HepG2 (cell line): Measurements from ENCODE around the gene RNF6. TPM values are rescaled to one million over a fixed set of nuclear protein-coding genes. Genes with fewer than 3 reads are reported as not detected.
A peak's percentile ranks its signal among the peaks of the same experiment; 100 is the strongest.

Source experiments
- AKAP8 ChIP-seq: sonication (generic); formaldehyde crosslinking; IDR thresholded peaks from 2 replicates; pipeline ENCODE4 v1.5.1; 2020; ENCODE audit warnings: mild to moderate bottlenecking, missing genetic modification reagents
- DMAP1 ChIP-seq: IDR thresholded peaks from 2 replicates; pipeline ENCODE4 v1.6.1; 2016
- DRAP1 ChIP-seq: IDR thresholded peaks from 2 replicates; pipeline ENCODE4 v1.6.1; 2016; ENCODE audit warnings: missing genetic modification reagents, missing compliant biosample characterization
- KLF16 ChIP-seq, 2 experiments: sonication (generic) in 1 of 2; formaldehyde crosslinking in 1 of 2; IDR thresholded peaks; 2 replicates each; pipeline versions ENCODE4 v1.6.1 to v1.8.0; 2016 to 2023; ENCODE audit warnings: missing genetic modification reagents in 2 of 2, missing compliant biosample characterization in 1 of 2
- NR2F6 ChIP-seq, 2 experiments: IDR thresholded peaks; 2 replicates each; pipeline ENCODE4 v1.6.1; 2016; ENCODE audit warnings: antibody characterized with exemption in 1 of 2, mild to moderate bottlenecking in 1 of 2
- PAXIP1 ChIP-seq: sonication (generic); formaldehyde crosslinking; conservative IDR thresholded peaks from 2 replicates; pipeline ENCODE4 v1.4.0; 2020; ENCODE audit warnings: mild to moderate bottlenecking, missing genetic modification reagents, moderate library complexity
- PCBP1 ChIP-seq: fragments of 200-400 bp; formaldehyde crosslinking; IDR thresholded peaks from 2 replicates; pipeline ENCODE4 v1.6.1; 2017; ENCODE audit warnings: mild to moderate bottlenecking, low read depth, low read length, borderline replicate concordance
- SIN3B ChIP-seq: fragments of 150-350 bp; IDR thresholded peaks from 2 replicates; pipeline ENCODE4 v1.6.1; 2014; ENCODE audit warnings: low read length
- ZNF263 ChIP-seq: sonication (generic); formaldehyde crosslinking; IDR thresholded peaks from 2 replicates; pipeline ENCODE4 v1.4.0; 2020; ENCODE audit warnings: missing genetic modification reagents
- ZNF318 ChIP-seq: sonication (generic); formaldehyde crosslinking; IDR thresholded peaks from 2 replicates; pipeline ENCODE4 v1.4.0; 2020; ENCODE audit warnings: mild to moderate bottlenecking, missing genetic modification reagents
- ZNF550 ChIP-seq: sonication (generic); formaldehyde crosslinking; IDR thresholded peaks from 2 replicates; pipeline ENCODE4 v1.4.0; 2020; ENCODE audit warnings: mild to moderate bottlenecking, missing genetic modification reagents, borderline replicate concordance
- ZNF629 ChIP-seq: sonication (generic); formaldehyde crosslinking; conservative IDR thresholded peaks from 2 replicates; pipeline ENCODE4 v1.5.0; 2020; ENCODE audit warnings: missing genetic modification reagents
- ZSCAN22 ChIP-seq: sonication (generic); formaldehyde crosslinking; IDR thresholded peaks from 2 replicates; pipeline ENCODE4 v1.4.0; 2020; ENCODE audit warnings: mild to moderate bottlenecking, missing genetic modification reagents
- polyA plus RNA-seq, 8 experiments: library from polyadenylated mRNA; depleted of rRNA in 3 of 8; stranded (reverse) in 7 of 8; unstranded in 1 of 8; fragments of >200 nt; fragmentation: Illumina TruSeq in 4 of 8; extraction: Trizol in 4 of 8; gene quantifications; 2 replicates each; pipeline versions ENCODE4 v1.2.1 to v1.2.3, GENCODE V29; 2011 to 2016; ENCODE audit warnings: low read depth in 4 of 8, missing spikeins in 1 of 8, mixed read lengths in 1 of 8; ENCODE audit not compliant: insufficient read depth in 1 of 8
- total RNA-seq, 5 experiments: library from RNA; depleted of rRNA; stranded (reverse); fragments of >200 nt; fragmentation: Illumina TruSeq; extraction: Trizol; gene quantifications; 2 replicates each; pipeline ENCODE4 v1.2.3, GENCODE V29; 2016; ENCODE audit warnings: low read depth in 1 of 5
- TF ChIP-seq, protein P1 (sequence below): sonication (generic); formaldehyde crosslinking; IDR thresholded peaks from 2 replicates; pipeline ENCODE4 v1.8.1; 2023; ENCODE audit warnings: missing genetic modification reagents, mild to moderate bottlenecking, borderline replicate concordance
- TF ChIP-seq, protein P2 (sequence below): sonication (generic); formaldehyde crosslinking; IDR thresholded peaks from 2 replicates; pipeline ENCODE4 v1.4.0; 2020; ENCODE audit warnings: missing genetic modification reagents, low read depth, mild to moderate bottlenecking, borderline replicate concordance

Gene RNF6
- total and polyA plus RNA-seq, 2 of the 13 experiments (the other 11 are each of a cell fraction or from before 2014, with no cell fraction given), result 14.6 to 36.8 TPM

DNA sequence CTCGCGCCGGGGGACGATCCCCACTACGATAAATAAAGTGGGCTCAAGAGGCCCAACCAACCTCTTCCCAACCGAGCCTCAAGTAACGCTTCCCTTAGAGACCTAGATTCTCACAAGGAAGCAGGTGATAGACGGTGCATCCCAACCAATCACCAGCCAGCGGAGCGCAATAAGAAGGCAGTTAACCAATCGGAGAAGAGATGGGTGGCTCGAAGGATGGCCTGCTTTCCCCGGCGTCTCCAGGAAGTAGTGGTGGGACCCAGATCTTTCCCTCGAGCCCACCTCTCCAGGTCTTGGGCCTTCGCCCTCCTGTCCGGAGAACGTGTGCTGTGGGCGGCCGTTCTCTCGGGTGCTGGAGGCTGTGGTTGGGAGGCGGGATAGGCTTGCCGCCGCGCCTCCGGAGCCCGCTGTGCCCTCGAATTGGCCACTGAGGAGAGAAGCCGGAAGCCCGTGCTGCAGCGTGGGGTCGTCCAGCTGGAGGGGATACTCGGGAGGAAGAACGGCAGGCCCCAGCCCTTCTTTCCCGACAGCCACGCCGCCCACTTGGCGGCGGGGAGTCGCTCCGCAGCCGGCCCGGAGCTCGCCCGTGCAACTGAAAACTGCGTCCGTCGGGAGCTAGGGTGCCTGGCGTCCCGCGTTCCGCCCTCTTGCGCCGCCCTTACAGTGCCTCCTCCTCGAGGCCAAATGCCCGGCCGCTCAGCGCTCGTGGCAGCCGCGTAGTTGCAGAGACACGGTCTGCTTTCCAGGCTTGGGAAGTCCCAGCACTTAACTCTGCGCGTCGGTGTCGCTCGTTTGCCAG, at the start of gene RNF6 (continued):
- TF ChIP-seq, protein P1, sequence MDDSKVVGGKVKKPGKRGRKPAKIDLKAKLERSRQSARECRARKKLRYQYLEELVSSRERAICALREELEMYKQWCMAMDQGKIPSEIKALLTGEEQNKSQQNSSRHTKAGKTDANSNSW (CRISPR knock-in tag), result peak; percentile 68; the same call in 1 of the 2 replicates
- TF ChIP-seq NR2F6 (IDR thresholded peaks at IDR 0.05) (no peak), NR2F6 (CRISPR knock-in tag; IDR thresholded peaks at IDR 0.05) (peak; percentile 32; the same call in 1 of the 2 replicates), SIN3B (peak; percentile 76), DRAP1 (CRISPR knock-in tag) (peak; percentile 38; the same call in 1 of the 2 replicates), ZNF629 (CRISPR knock-in tag) (no peak), ZNF318 (CRISPR knock-in tag) (no peak), PCBP1 (peak; percentile 82; the same call in 1 of the 2 replicates), ZNF550 (CRISPR knock-in tag) (no peak), KLF16 (CRISPR knock-in tag; IDR thresholded peaks at IDR 0.05) (peak in 1 of 2 experiments; percentile 76; a peak in 2 of 4 replicates), ZSCAN22 (CRISPR knock-in tag) (no peak), AKAP8 (CRISPR knock-in tag) (peak; percentile 84; the same call in 1 of the 2 replicates), PAXIP1 (CRISPR knock-in tag) (peak; percentile 44), DMAP1 (CRISPR knock-in tag) (peak; percentile 94), ZNF263 (CRISPR knock-in tag) (0 out of 2 replicates have a peak, but pooled peaks have one; percentile 47)
- TF ChIP-seq, protein P2, sequence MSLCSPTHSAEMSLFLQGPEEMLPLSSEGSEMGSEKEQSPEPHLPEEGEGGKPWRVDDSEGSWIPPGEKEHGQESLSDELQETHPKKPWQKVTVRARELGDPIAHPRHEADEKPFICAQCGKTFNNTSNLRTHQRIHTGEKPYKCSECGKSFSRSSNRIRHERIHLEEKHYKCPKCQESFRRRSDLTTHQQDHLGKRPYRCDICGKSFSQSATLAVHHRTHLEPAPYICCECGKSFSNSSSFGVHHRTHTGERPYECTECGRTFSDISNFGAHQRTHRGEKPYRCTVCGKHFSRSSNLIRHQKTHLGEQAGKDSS (CRISPR knock-in tag), result peak; percentile 91; the same call in 1 of the 2 replicates
